ENCODE data around the gene CRIP2.

GRCh38 chr14:105484069-105484996 lies 9.7 kb downstream of the CRIP2 start:
- TF ChIP-seq EZH2 (IDR thresholded peaks at IDR 0.05; ENCODE audit: borderline replicate concordance, insufficient read depth, low read depth, low read length, poor library complexity, severe bottlenecking): no peak
- TF ChIP-seq, protein P1, sequence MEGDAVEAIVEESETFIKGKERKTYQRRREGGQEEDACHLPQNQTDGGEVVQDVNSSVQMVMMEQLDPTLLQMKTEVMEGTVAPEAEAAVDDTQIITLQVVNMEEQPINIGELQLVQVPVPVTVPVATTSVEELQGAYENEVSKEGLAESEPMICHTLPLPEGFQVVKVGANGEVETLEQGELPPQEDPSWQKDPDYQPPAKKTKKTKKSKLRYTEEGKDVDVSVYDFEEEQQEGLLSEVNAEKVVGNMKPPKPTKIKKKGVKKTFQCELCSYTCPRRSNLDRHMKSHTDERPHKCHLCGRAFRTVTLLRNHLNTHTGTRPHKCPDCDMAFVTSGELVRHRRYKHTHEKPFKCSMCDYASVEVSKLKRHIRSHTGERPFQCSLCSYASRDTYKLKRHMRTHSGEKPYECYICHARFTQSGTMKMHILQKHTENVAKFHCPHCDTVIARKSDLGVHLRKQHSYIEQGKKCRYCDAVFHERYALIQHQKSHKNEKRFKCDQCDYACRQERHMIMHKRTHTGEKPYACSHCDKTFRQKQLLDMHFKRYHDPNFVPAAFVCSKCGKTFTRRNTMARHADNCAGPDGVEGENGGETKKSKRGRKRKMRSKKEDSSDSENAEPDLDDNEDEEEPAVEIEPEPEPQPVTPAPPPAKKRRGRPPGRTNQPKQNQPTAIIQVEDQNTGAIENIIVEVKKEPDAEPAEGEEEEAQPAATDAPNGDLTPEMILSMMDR (IDR thresholded peaks at IDR 0.05): no peak

Measured in B cell (primary cell).